ENCODE results near the gene RICTOR. TPM values are rescaled to one million over a fixed set of nuclear protein-coding genes. Genes with fewer than 3 reads are reported as not detected.

The RICTOR gene
- polyA plus RNA-seq, 3 donors, result 3.5 to 12.8 (median 7.0) TPM

DNA sequence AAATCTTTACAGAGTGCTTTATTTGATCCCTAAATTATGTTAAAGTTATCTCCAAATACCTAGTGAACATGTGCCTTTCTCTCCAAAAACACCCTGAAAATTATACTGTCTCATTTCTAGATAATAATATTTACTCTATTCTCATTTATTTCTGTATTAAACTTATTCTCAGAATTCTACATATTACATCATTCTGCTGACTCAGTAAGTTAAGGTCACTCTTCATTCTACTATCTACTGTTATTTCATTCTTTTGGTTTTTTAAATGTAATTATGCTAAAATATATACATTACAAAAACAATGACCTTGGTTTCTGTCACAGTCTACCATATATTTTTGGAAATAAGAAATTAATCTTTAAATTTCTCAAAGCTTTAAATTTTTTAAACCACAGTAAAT is 96.2 kb downstream of the RICTOR start:
- Histone ChIP-seq H3K4me3 (replicated peaks in 1 of 3; ENCODE audit: low read depth in 2 of 3, low read length in 3 of 3) (no peak overlapping the region), H3K36me3 (replicated peaks in 1 of 2; ENCODE audit: control insufficient read depth in 1 of 2, insufficient read depth in 2 of 2, low read length in 2 of 2) (peaks cover 34 to 80% of the 10 kb centered on the region in 2 donors), H3K9me3 (replicated peaks in 1 of 2; ENCODE audit: control insufficient read depth in 1 of 2, insufficient read depth in 1 of 2, low read length in 2 of 2) (no peaks in the 10 kb centered on the region), H2AFZ (ENCODE audit: insufficient read depth, low read depth, low read length, poor library complexity, severe bottlenecking) (no peak overlapping the region), H3K4me1 (ENCODE audit: control insufficient read depth in 1 of 2, insufficient read depth in 2 of 2, low read length in 2 of 2) (no peaks in the 10 kb centered on the region), H3K79me2 (ENCODE audit: insufficient read depth, low read length) (no peaks in the 10 kb centered on the region), H3K27ac (ENCODE audit: low read depth in 1 of 2, low read length in 2 of 2) (no peak overlapping the region), H3K4me2 (replicated peaks; ENCODE audit: extremely low read depth, low read length, poor library complexity, severe bottlenecking) (no peak overlapping the region), H3K27me3 (ENCODE audit: control insufficient read depth in 2 of 2, insufficient read depth in 2 of 2, low read length in 2 of 2) (no peaks in the 10 kb centered on the region), H4K20me1 (ENCODE audit: insufficient read depth, low read length) (no peaks in the 10 kb centered on the region), H3K9ac (ENCODE audit: insufficient read depth, low read length, poor library complexity, severe bottlenecking) (no peak overlapping the region)
- intact Hi-C loops (cut with micrococcal nuclease), result no loop called here
- no peak for DNase-seq
- Mint-ChIP-seq H3K27ac (no peak overlapping the region), H3K36me3 (peaks cover 52 to 64% of the 10 kb centered on the region in 2 donors), H3K4me3 (no peak overlapping the region), H3K27me3 (ENCODE audit: low read depth in 3 of 3) (no peaks in the 10 kb centered on the region), H3K4me1 (no peaks in the 10 kb centered on the region), H3K9me3 (no peaks in the 10 kb centered on the region)
- TF ChIP-seq, protein P1, sequence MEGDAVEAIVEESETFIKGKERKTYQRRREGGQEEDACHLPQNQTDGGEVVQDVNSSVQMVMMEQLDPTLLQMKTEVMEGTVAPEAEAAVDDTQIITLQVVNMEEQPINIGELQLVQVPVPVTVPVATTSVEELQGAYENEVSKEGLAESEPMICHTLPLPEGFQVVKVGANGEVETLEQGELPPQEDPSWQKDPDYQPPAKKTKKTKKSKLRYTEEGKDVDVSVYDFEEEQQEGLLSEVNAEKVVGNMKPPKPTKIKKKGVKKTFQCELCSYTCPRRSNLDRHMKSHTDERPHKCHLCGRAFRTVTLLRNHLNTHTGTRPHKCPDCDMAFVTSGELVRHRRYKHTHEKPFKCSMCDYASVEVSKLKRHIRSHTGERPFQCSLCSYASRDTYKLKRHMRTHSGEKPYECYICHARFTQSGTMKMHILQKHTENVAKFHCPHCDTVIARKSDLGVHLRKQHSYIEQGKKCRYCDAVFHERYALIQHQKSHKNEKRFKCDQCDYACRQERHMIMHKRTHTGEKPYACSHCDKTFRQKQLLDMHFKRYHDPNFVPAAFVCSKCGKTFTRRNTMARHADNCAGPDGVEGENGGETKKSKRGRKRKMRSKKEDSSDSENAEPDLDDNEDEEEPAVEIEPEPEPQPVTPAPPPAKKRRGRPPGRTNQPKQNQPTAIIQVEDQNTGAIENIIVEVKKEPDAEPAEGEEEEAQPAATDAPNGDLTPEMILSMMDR (IDR thresholded peaks at IDR 0.05), result no peak

DNA sequence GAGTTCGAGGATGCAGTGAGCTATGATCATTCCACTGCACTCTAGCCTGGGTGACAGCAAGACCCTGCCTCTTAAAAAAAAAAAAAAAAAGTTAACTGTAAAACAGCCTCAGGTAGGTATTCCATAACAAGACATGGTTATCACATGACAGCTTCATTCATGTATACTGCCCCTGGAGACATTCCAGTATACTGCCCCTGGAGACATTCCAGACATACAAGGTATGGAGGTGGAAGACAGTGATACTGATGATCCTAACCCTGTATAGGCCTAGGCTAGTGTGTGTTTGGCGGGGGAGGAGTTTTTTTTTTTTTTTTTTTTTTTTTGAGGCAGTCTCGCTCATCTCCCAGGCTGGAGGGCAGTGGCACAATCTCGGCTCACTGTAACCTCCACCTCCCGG is 105.5 kb downstream of the RICTOR start:
- H3K27me3 ChIP-seq (ENCODE audit: control insufficient read depth in 2 of 2, insufficient read depth in 2 of 2, low read length in 2 of 2), result no peaks in the 10 kb centered on the region
- H4K20me1 ChIP-seq (ENCODE audit: insufficient read depth, low read length), result no peaks in the 10 kb centered on the region
- no peak overlapping the region for H3K27ac ChIP-seq (ENCODE audit: low read depth in 1 of 2, low read length in 2 of 2)
- H3K9ac ChIP-seq (ENCODE audit: insufficient read depth, low read length, poor library complexity, severe bottlenecking), result no peak overlapping the region
- H3K36me3 ChIP-seq (replicated peaks in 1 of 2; ENCODE audit: control insufficient read depth in 1 of 2, insufficient read depth in 2 of 2, low read length in 2 of 2), result peaks cover 80 to 87% of the 10 kb centered on the region in 2 donors
- Mint-ChIP-seq H3K27me3 (ENCODE audit: low read depth in 3 of 3) (peaks cover 0 to 1% (median 0%) of the 10 kb centered on the region in 3 donors), H3K9me3 (no peaks in the 10 kb centered on the region), H3K36me3 (peaks cover 39 to 62% of the 10 kb centered on the region in 2 donors), H3K27ac (no peak overlapping the region), H3K4me1 (no peaks in the 10 kb centered on the region), H3K4me3 (no peak overlapping the region)
- H3K79me2 ChIP-seq (ENCODE audit: insufficient read depth, low read length), result no peaks in the 10 kb centered on the region
- no peak for DNase-seq
- TF ChIP-seq, protein P1 (IDR thresholded peaks at IDR 0.05), result no peak
- H3K4me3 ChIP-seq (replicated peaks in 1 of 3; ENCODE audit: low read depth in 2 of 3, low read length in 3 of 3), result no peak overlapping the region
- 100% methylated on average over 2 of the region's 5 CpGs for WGBS (ENCODE audit: insufficient coverage)
- H3K4me2 ChIP-seq (replicated peaks; ENCODE audit: extremely low read depth, low read length, poor library complexity, severe bottlenecking), result no peak overlapping the region
- H3K9me3 ChIP-seq (replicated peaks in 1 of 2; ENCODE audit: control insufficient read depth in 1 of 2, insufficient read depth in 1 of 2, low read length in 2 of 2), result no peaks in the 10 kb centered on the region
- H2AFZ ChIP-seq (ENCODE audit: insufficient read depth, low read depth, low read length, poor library complexity, severe bottlenecking), result no peak overlapping the region
- intact Hi-C loops (cut with micrococcal nuclease), result loop anchor here in 1 of 2 donors (10.0 kb wide), 2 partner anchors 156 to 1654 kb away; no protein-coding TSS in a partner anchor
- no peaks in the 10 kb centered on the region for H3K4me1 ChIP-seq (ENCODE audit: control insufficient read depth in 1 of 2, insufficient read depth in 2 of 2, low read length in 2 of 2)

Data from CD14-positive monocyte (primary cell).